ENCODE results near the gene UPF2. TPM values are rescaled to one million over a fixed set of nuclear protein-coding genes. Genes with fewer than 3 reads are reported as not detected.

The UPF2 gene
- total RNA-seq, 1 experiment from 2014 or later, result 30.6 TPM

GRCh38 chr10:11919271-11919670, 123.3 kb downstream of the UPF2 start:
- DNase-seq (ENCODE audit: low spot score), result no peak
- TF ChIP-seq CTCF (conservative IDR thresholded peaks at IDR 0.05; ENCODE audit: low read depth, low read length) (no peak), EZH2 (IDR thresholded peaks at IDR 0.05; ENCODE audit: borderline replicate concordance, low read depth, low read length, poor library complexity, severe bottlenecking) (no peak)
- CTCF ChIA-PET, result no interaction called here
- Histone ChIP-seq H3K27ac (ENCODE audit: low read depth, low read length, poor library complexity, severe bottlenecking) (no peak overlapping the region), H3K36me3 (ENCODE audit: insufficient read depth, low read length, poor library complexity, severe bottlenecking) (peaks cover 26% of the 10 kb centered on the region), H3K4me1 (ENCODE audit: insufficient read depth, low read length, poor library complexity, severe bottlenecking) (no peaks in the 10 kb centered on the region), H3K9me3 (ENCODE audit: low read depth, low read length, poor library complexity, severe bottlenecking) (no peaks in the 10 kb centered on the region), H3K27me3 (replicated peaks; ENCODE audit: insufficient read depth, low read depth, low read length, poor library complexity) (no peaks in the 10 kb centered on the region), H3K4me3 (ENCODE audit: low read depth, low read length, poor library complexity, severe bottlenecking) (no peak overlapping the region)
- no TSS peak for BruUV-seq (replicated peaks)
- intact Hi-C loops (cut with micrococcal nuclease; ENCODE audit: unreplicated experiment), result no loop called here
- POLR2A ChIA-PET (ENCODE audit: low non-redundant PET), result no interaction called here

GRCh38 chr10:11918384-11918783, 124.2 kb downstream of the UPF2 start:
- Histone ChIP-seq H3K27ac (ENCODE audit: low read depth, low read length, poor library complexity, severe bottlenecking) (no peak overlapping the region), H3K9me3 (ENCODE audit: low read depth, low read length, poor library complexity, severe bottlenecking) (no peaks in the 10 kb centered on the region), H3K27me3 (replicated peaks; ENCODE audit: insufficient read depth, low read depth, low read length, poor library complexity) (no peaks in the 10 kb centered on the region), H3K4me1 (ENCODE audit: insufficient read depth, low read length, poor library complexity, severe bottlenecking) (no peaks in the 10 kb centered on the region), H3K4me3 (ENCODE audit: low read depth, low read length, poor library complexity, severe bottlenecking) (no peak overlapping the region), H3K36me3 (ENCODE audit: insufficient read depth, low read length, poor library complexity, severe bottlenecking) (peaks cover 26% of the 10 kb centered on the region)
- DNase-seq (ENCODE audit: low spot score), result no peak
- ChIA-PET CTCF (no interaction called here), POLR2A (ENCODE audit: low non-redundant PET) (no interaction called here)
- intact Hi-C loops (cut with micrococcal nuclease; ENCODE audit: unreplicated experiment), result no loop called here
- no TSS peak for BruUV-seq (replicated peaks)
- TF ChIP-seq EZH2 (IDR thresholded peaks at IDR 0.05; ENCODE audit: borderline replicate concordance, low read depth, low read length, poor library complexity, severe bottlenecking) (no peak), CTCF (conservative IDR thresholded peaks at IDR 0.05; ENCODE audit: low read depth, low read length) (no peak)

- no peaks in the 10 kb centered on the region for H3K36me3 ChIP-seq (ENCODE audit: insufficient read depth, low read length, poor library complexity, severe bottlenecking)
- no peaks in the 10 kb centered on the region for H3K9me3 ChIP-seq (ENCODE audit: low read depth, low read length, poor library complexity, severe bottlenecking)
- intact Hi-C loops (cut with micrococcal nuclease; ENCODE audit: unreplicated experiment), result no loop called here
- no peaks in the 10 kb centered on the region for H3K27me3 ChIP-seq (replicated peaks; ENCODE audit: insufficient read depth, low read depth, low read length, poor library complexity)
- DNase-seq (ENCODE audit: low spot score), result no peak
- BruUV-seq (replicated peaks), result no TSS peak
- POLR2A ChIA-PET (ENCODE audit: low non-redundant PET), result no interaction called here
- CTCF ChIA-PET, result no interaction called here
- no peak overlapping the region for H3K4me3 ChIP-seq (ENCODE audit: low read depth, low read length, poor library complexity, severe bottlenecking)
- no peaks in the 10 kb centered on the region for H3K4me1 ChIP-seq (ENCODE audit: insufficient read depth, low read length, poor library complexity, severe bottlenecking)
- no peak overlapping the region for H3K27ac ChIP-seq (ENCODE audit: low read depth, low read length, poor library complexity, severe bottlenecking)
- no peak for TF ChIP-seq EZH2 (IDR thresholded peaks at IDR 0.05; ENCODE audit: borderline replicate concordance, low read depth, low read length, poor library complexity, severe bottlenecking)
- no peak for TF ChIP-seq CTCF (conservative IDR thresholded peaks at IDR 0.05; ENCODE audit: low read depth, low read length)
Measured at GRCh38 chr10:11913079-11913641, 129.4 kb downstream of the UPF2 start.

Data from A673 (cell line).